IPS DF 6.9 (cell line): Measurements from ENCODE around the gene ENOX1.

Source experiments
- DNase-seq: peaks from one replicate; pipeline ENCODE4 v3.0.0-alpha.2; 2013; ENCODE audit warnings: low read depth, low spot score
- H3K27ac ChIP-seq: one replicate; pipeline ENCODE4 v1.5.1; 2013; ENCODE audit warnings: low read length, control low read depth
- H3K27me3 ChIP-seq: 2 replicates; pipeline ENCODE4 v1.6.1; 2013; ENCODE audit warnings: mild to moderate bottlenecking, low read length; ENCODE audit not compliant: control insufficient read depth, insufficient read depth
- H3K36me3 ChIP-seq: 2 replicates; pipeline ENCODE4 v1.6.1; 2013; ENCODE audit warnings: low read length; ENCODE audit not compliant: control insufficient read depth, insufficient read depth
- H3K4me1 ChIP-seq: 2 replicates; pipeline ENCODE4 v1.6.1; 2013; ENCODE audit warnings: low read length; ENCODE audit not compliant: control insufficient read depth, insufficient read depth
- H3K4me3 ChIP-seq: 2 replicates; pipeline ENCODE4 v1.5.1; 2013; ENCODE audit warnings: mild to moderate bottlenecking, low read length
- H3K9me3 ChIP-seq: 2 replicates; pipeline ENCODE4 v1.6.1; 2013; ENCODE audit warnings: low read length, inconsistent platforms; ENCODE audit not compliant: control insufficient read depth, insufficient read depth
- WGBS: extraction: QIAGEN DNeasy Blood & Tissue Kit; methylation state at CpG from one replicate; pipeline ENCODE4 v1.1.7; 2013; ENCODE audit warnings: mixed read lengths, missing lambda C conversion rate; ENCODE audit not compliant: insufficient read length, insufficient coverage; 5-methylcytosine and 5-hydroxymethylcytosine counted together

Gene ENOX1

GRCh38 chr13:43522788-43523187 is 264.0 kb downstream of the ENOX1 start:
- Histone ChIP-seq H3K4me3 (no peak overlapping the region), H3K36me3 (no peaks in the 10 kb centered on the region), H3K4me1 (no peaks in the 10 kb centered on the region), H3K27ac (no peak overlapping the region), H3K9me3 (no peaks in the 10 kb centered on the region), H3K27me3 (no peaks in the 10 kb centered on the region)
- no peak for DNase-seq

GRCh38 chr13:43520351-43520750 is 266.4 kb downstream of the ENOX1 start:
- Histone ChIP-seq H3K27me3 (no peaks in the 10 kb centered on the region), H3K9me3 (no peaks in the 10 kb centered on the region), H3K4me3 (no peak overlapping the region), H3K27ac (no peak overlapping the region), H3K4me1 (no peaks in the 10 kb centered on the region), H3K36me3 (no peaks in the 10 kb centered on the region)
- DNase-seq: no peak
- WGBS: no CpG with 5 or more reads among the region's 5 CpGs

GRCh38 chr13:43518833-43519232 is 267.9 kb downstream of the ENOX1 start:
- H3K27me3 ChIP-seq: no peaks in the 10 kb centered on the region

GRCh38 chr13:43516401-43516833 is 270.4 kb downstream of the ENOX1 start:
- Histone ChIP-seq H3K27me3 (no peaks in the 10 kb centered on the region), H3K9me3 (no peaks in the 10 kb centered on the region), H3K4me3 (no peak overlapping the region), H3K4me1 (no peaks in the 10 kb centered on the region), H3K27ac (no peak overlapping the region), H3K36me3 (no peaks in the 10 kb centered on the region)
- no CpG with 5 or more reads among the region's 2 CpGs for WGBS
- no peak for DNase-seq

More at GRCh38 chr13:43518833-43519232, 267.9 kb downstream of the ENOX1 start:
- Histone ChIP-seq H3K9me3 (no peaks in the 10 kb centered on the region), H3K36me3 (no peaks in the 10 kb centered on the region), H3K4me1 (no peaks in the 10 kb centered on the region), H3K4me3 (no peak overlapping the region), H3K27ac (no peak overlapping the region)
- no peak for DNase-seq

GRCh38 chr13:43515531-43515930 is 271.2 kb downstream of the ENOX1 start:
- Histone ChIP-seq H3K9me3 (no peaks in the 10 kb centered on the region), H3K4me3 (no peak overlapping the region), H3K27me3 (no peaks in the 10 kb centered on the region), H3K4me1 (no peaks in the 10 kb centered on the region), H3K36me3 (no peaks in the 10 kb centered on the region), H3K27ac (no peak overlapping the region)
- no CpG with 5 or more reads among the region's 1 CpG for WGBS
- DNase-seq: no peak

GRCh38 chr13:43514311-43514710 is 272.5 kb downstream of the ENOX1 start:
- H3K27me3 ChIP-seq: no peaks in the 10 kb centered on the region
- no peaks in the 10 kb centered on the region for H3K9me3 ChIP-seq
- no peaks in the 10 kb centered on the region for H3K4me1 ChIP-seq
- no peak overlapping the region for H3K4me3 ChIP-seq
- DNase-seq: no peak
- no peaks in the 10 kb centered on the region for H3K36me3 ChIP-seq
- no peak overlapping the region for H3K27ac ChIP-seq
- no CpG with 5 or more reads among the region's 1 CpG for WGBS

GRCh38 chr13:43512221-43512620 is 274.6 kb downstream of the ENOX1 start:
- H3K4me3 ChIP-seq: no peak overlapping the region
- H3K36me3 ChIP-seq: no peaks in the 10 kb centered on the region
- no peaks in the 10 kb centered on the region for H3K27me3 ChIP-seq
- DNase-seq: no peak
- H3K27ac ChIP-seq: no peak overlapping the region
- H3K9me3 ChIP-seq: no peaks in the 10 kb centered on the region
- H3K4me1 ChIP-seq: no peaks in the 10 kb centered on the region
- no CpG with 5 or more reads among the region's 2 CpGs for WGBS

- H3K4me1 ChIP-seq: no peaks in the 10 kb centered on the region
- H3K36me3 ChIP-seq: no peaks in the 10 kb centered on the region
- no peaks in the 10 kb centered on the region for H3K9me3 ChIP-seq
- no peak overlapping the region for H3K27ac ChIP-seq
- no peaks in the 10 kb centered on the region for H3K27me3 ChIP-seq
- DNase-seq: no peak
- H3K4me3 ChIP-seq: no peak overlapping the region
- WGBS: no CpG with 5 or more reads among the region's 6 CpGs
Observed at GRCh38 chr13:43510956-43511901, 275.5 kb downstream of the ENOX1 start.

- Histone ChIP-seq H3K4me1 (no peaks in the 10 kb centered on the region), H3K4me3 (no peak overlapping the region), H3K27ac (no peak overlapping the region), H3K9me3 (no peaks in the 10 kb centered on the region), H3K36me3 (no peaks in the 10 kb centered on the region), H3K27me3 (no peaks in the 10 kb centered on the region)
- WGBS: no CpG with 5 or more reads among the region's 1 CpG
- DNase-seq: no peak
Observed at GRCh38 chr13:43495732-43496131, 291.0 kb downstream of the ENOX1 start.

GRCh38 chr13:43494206-43494605 is 292.6 kb downstream of the ENOX1 start:
- Histone ChIP-seq H3K4me3 (no peak overlapping the region), H3K9me3 (no peaks in the 10 kb centered on the region), H3K27me3 (no peaks in the 10 kb centered on the region), H3K4me1 (no peaks in the 10 kb centered on the region), H3K27ac (no peak overlapping the region), H3K36me3 (no peaks in the 10 kb centered on the region)
- DNase-seq: no peak
- WGBS: 100% methylated on average over 1 of the region's 4 CpGs

GRCh38 chr13:43493496-43494000 is 293.2 kb downstream of the ENOX1 start:
- no CpG with 5 or more reads among the region's 3 CpGs for WGBS
- Histone ChIP-seq H3K27me3 (no peaks in the 10 kb centered on the region), H3K4me1 (no peaks in the 10 kb centered on the region), H3K9me3 (no peaks in the 10 kb centered on the region), H3K36me3 (no peaks in the 10 kb centered on the region), H3K27ac (no peak overlapping the region), H3K4me3 (no peak overlapping the region)
- no peak for DNase-seq
